Measurements from ENCODE around the gene EIF4G1.
"Not testable (repeated sequence)": the region's sequence is repeated elsewhere in the genome, so short reads cannot be mapped to it uniquely, and the experiment has no call there.

The EIF4G1 gene

GRCh38 chr3:184338511-184338945 is 24.1 kb downstream of the EIF4G1 start:
- Histone ChIP-seq H3K27ac (ENCODE audit: low read length) (no peak overlapping the region), H3K4me1 (ENCODE audit: insufficient read depth, low read length) (peaks cover 26% of the 10 kb centered on the region), H3K9me3 (ENCODE audit: insufficient read depth, low read length, severe bottlenecking) (no peaks in the 10 kb centered on the region), H3K36me3 (ENCODE audit: insufficient read depth, low read length) (peaks cover 22% of the 10 kb centered on the region), H3K9ac (ENCODE audit: low read depth, low read length) (no peak overlapping the region), H4K20me1 (ENCODE audit: insufficient read depth, low read length) (peaks cover 30% of the 10 kb centered on the region), H3K79me2 (ENCODE audit: insufficient read depth, low read length) (peaks cover 11% of the 10 kb centered on the region), H3K4me3 (ENCODE audit: low read depth in 1 of 2, low read length in 2 of 2) (no peak overlapping the region), H3K4me2 (ENCODE audit: insufficient read depth, low read length) (no peak overlapping the region), H3K27me3 (ENCODE audit: insufficient read depth, low read length, poor library complexity) (no peaks in the 10 kb centered on the region), H2AFZ (ENCODE audit: low read depth, low read length) (no peak overlapping the region)
- no peak for DNase-seq
- TF ChIP-seq EZH2 (IDR thresholded peaks at IDR 0.05; ENCODE audit: borderline replicate concordance, low read depth, low read length, severe bottlenecking) = no peak
- TF ChIP-seq CTCF (IDR thresholded peaks at IDR 0.05; ENCODE audit: borderline replicate concordance, extremely low read depth, low read length, poor library complexity, severe bottlenecking) = no peak
- ATAC-seq (ENCODE audit: insufficient read depth, low read depth) = no peak

- Histone ChIP-seq H3K27me3 (ENCODE audit: insufficient read depth, low read length, poor library complexity) (no peaks in the 10 kb centered on the region), H2AFZ (ENCODE audit: low read depth, low read length) (no peak overlapping the region), H3K79me2 (ENCODE audit: insufficient read depth, low read length) (peaks cover 11% of the 10 kb centered on the region), H3K4me3 (ENCODE audit: low read depth in 1 of 2, low read length in 2 of 2) (no peak overlapping the region), H3K9me3 (ENCODE audit: insufficient read depth, low read length, severe bottlenecking) (no peaks in the 10 kb centered on the region), H3K9ac (ENCODE audit: low read depth, low read length) (no peak overlapping the region), H3K36me3 (ENCODE audit: insufficient read depth, low read length) (peaks cover 18% of the 10 kb centered on the region), H4K20me1 (ENCODE audit: insufficient read depth, low read length) (peaks cover 26% of the 10 kb centered on the region), H3K4me2 (ENCODE audit: insufficient read depth, low read length) (no peak overlapping the region), H3K27ac (ENCODE audit: low read length) (no peak overlapping the region), H3K4me1 (ENCODE audit: insufficient read depth, low read length) (peaks cover 26% of the 10 kb centered on the region)
- no peak for DNase-seq
- no peak for TF ChIP-seq CTCF (IDR thresholded peaks at IDR 0.05; ENCODE audit: borderline replicate concordance, extremely low read depth, low read length, poor library complexity, severe bottlenecking)
- TF ChIP-seq EZH2 (IDR thresholded peaks at IDR 0.05; ENCODE audit: borderline replicate concordance, low read depth, low read length, severe bottlenecking) = no peak
- ATAC-seq (ENCODE audit: insufficient read depth, low read depth) = no peak
These were observed 24.6 kb downstream of the EIF4G1 start for GRCh38 chr3:184339001-184339400.

DNA sequence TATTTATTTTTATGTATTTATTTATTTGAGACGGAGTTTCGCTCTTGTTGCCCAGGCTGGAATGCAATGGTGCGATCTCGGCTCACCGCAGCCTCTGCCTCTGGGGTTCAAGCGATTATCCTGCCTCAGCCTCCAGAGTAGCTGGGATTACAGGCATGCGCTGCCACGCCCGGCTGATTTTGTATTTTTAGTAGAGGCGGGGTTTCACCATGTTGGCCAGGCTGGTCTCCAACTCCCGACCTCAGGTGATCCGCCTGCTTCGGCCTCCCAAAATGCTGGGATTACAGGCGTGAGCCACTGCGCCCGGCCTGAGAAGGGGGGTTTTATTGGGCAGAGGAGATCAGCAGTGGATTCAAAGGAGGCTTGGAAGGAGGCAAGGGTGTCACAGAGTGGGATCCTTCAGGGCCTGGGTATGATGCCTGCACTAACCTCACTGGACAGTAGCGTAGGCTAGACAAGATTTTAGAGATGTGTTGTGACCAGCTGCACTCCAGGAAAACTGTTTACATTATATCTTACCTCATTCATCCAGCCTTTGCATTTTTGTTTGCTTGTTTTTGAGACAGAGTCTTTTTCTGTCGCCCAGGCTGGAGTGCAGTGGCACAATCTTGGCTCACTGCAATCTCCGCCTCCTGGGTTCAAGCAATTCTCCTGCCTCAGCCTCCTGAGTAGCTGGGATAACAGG is 25.2 kb downstream of the EIF4G1 start:
- ATAC-seq (ENCODE audit: insufficient read depth, low read depth); DNase-seq; H3K9ac ChIP-seq (ENCODE audit: low read depth, low read length); H3K9me3 ChIP-seq (ENCODE audit: insufficient read depth, low read length, severe bottlenecking); H3K27ac ChIP-seq (ENCODE audit: low read length); H3K4me3 ChIP-seq (ENCODE audit: low read depth in 1 of 2, low read length in 2 of 2); H3K4me2 ChIP-seq (ENCODE audit: insufficient read depth, low read length); H2AFZ ChIP-seq (ENCODE audit: low read depth, low read length); H3K27me3 ChIP-seq (ENCODE audit: insufficient read depth, low read length, poor library complexity): not testable (repeated sequence)
- peaks cover 12% of the 10 kb centered on the region for H3K36me3 ChIP-seq (ENCODE audit: insufficient read depth, low read length)
- peaks cover 11% of the 10 kb centered on the region for H3K79me2 ChIP-seq (ENCODE audit: insufficient read depth, low read length)
- peaks cover 21% of the 10 kb centered on the region for H4K20me1 ChIP-seq (ENCODE audit: insufficient read depth, low read length)
- H3K4me1 ChIP-seq (ENCODE audit: insufficient read depth, low read length) = peaks cover 26% of the 10 kb centered on the region

DNA sequence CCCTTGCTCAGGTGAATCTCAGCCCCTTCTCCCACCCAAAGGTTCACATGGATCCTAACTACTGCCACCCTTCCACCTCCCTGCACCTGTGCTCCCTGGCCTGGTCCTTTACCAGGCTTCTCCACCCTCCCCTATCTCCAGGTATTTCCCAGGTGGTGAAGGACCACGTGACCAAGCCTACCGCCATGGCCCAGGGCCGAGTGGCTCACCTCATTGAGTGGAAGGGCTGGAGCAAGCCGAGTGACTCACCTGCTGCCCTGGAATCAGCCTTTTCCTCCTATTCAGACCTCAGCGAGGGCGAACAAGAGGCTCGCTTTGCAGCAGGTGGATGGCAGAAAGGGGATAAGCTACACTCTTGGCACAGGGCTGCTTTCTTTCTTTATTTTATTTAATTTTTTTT is 27.5 kb downstream of the EIF4G1 start:
- Histone ChIP-seq H3K36me3 (ENCODE audit: insufficient read depth, low read length) (peaks cover 3% of the 10 kb centered on the region), H4K20me1 (ENCODE audit: insufficient read depth, low read length) (peaks cover 6% of the 10 kb centered on the region; the same call in 1 of the 2 replicates), H3K4me1 (ENCODE audit: insufficient read depth, low read length) (peaks cover 14% of the 10 kb centered on the region), H3K9me3 (ENCODE audit: insufficient read depth, low read length, severe bottlenecking) (no peaks in the 10 kb centered on the region), H3K79me2 (ENCODE audit: insufficient read depth, low read length) (peaks cover 3% of the 10 kb centered on the region; the same call in 1 of the 2 replicates), H3K27me3 (ENCODE audit: insufficient read depth, low read length, poor library complexity) (no peaks in the 10 kb centered on the region), H3K27ac (ENCODE audit: low read length) (no peak overlapping the region), H3K4me2 (ENCODE audit: insufficient read depth, low read length) (no peak overlapping the region), H3K9ac (ENCODE audit: low read depth, low read length) (no peak overlapping the region), H3K4me3 (ENCODE audit: low read depth in 1 of 2, low read length in 2 of 2) (no peak overlapping the region), H2AFZ (ENCODE audit: low read depth, low read length) (no peak overlapping the region)
- TF ChIP-seq EZH2 (IDR thresholded peaks at IDR 0.05; ENCODE audit: borderline replicate concordance, low read depth, low read length, severe bottlenecking) = no peak
- no peak for TF ChIP-seq CTCF (IDR thresholded peaks at IDR 0.05; ENCODE audit: borderline replicate concordance, extremely low read depth, low read length, poor library complexity, severe bottlenecking)
- ATAC-seq (ENCODE audit: insufficient read depth, low read depth) = no peak
- no peak for DNase-seq

All from DND-41 (cell line).